ENCODE data around the gene DCST2.
"Not testable (repeated sequence)": the region's sequence is repeated elsewhere in the genome, so short reads cannot be mapped to it uniquely, and the experiment has no call there.

The DCST2 gene

GRCh38 chr1:154989195-154989860, 44.3 kb downstream of the DCST2 start:
- TF ChIP-seq MAX (IDR thresholded peaks at IDR 0.05; ENCODE audit: low read depth, low read length) (no peak), POLR2A (IDR thresholded peaks at IDR 0.05; ENCODE audit: extremely low read depth, insufficient read length) (no peak), MYC (IDR thresholded peaks at IDR 0.05; ENCODE audit: low read depth, low read length) (no peak)
- TF ChIP-seq, protein P1, sequence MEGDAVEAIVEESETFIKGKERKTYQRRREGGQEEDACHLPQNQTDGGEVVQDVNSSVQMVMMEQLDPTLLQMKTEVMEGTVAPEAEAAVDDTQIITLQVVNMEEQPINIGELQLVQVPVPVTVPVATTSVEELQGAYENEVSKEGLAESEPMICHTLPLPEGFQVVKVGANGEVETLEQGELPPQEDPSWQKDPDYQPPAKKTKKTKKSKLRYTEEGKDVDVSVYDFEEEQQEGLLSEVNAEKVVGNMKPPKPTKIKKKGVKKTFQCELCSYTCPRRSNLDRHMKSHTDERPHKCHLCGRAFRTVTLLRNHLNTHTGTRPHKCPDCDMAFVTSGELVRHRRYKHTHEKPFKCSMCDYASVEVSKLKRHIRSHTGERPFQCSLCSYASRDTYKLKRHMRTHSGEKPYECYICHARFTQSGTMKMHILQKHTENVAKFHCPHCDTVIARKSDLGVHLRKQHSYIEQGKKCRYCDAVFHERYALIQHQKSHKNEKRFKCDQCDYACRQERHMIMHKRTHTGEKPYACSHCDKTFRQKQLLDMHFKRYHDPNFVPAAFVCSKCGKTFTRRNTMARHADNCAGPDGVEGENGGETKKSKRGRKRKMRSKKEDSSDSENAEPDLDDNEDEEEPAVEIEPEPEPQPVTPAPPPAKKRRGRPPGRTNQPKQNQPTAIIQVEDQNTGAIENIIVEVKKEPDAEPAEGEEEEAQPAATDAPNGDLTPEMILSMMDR (IDR thresholded peaks at IDR 0.05; ENCODE audit: low read depth, low read length) = no peak

GRCh38 chr1:154988058-154988954, 45.3 kb downstream of the DCST2 start:
- TF ChIP-seq MYC (IDR thresholded peaks at IDR 0.05; ENCODE audit: low read depth, low read length) (no peak), MAX (IDR thresholded peaks at IDR 0.05; ENCODE audit: low read depth, low read length) (no peak), POLR2A (IDR thresholded peaks at IDR 0.05; ENCODE audit: extremely low read depth, insufficient read length) (no peak)
- TF ChIP-seq, protein P1 (IDR thresholded peaks at IDR 0.05; ENCODE audit: low read depth, low read length) = no peak
- DNase-seq (ENCODE audit: low read depth) = peak; percentile 47
- no peak overlapping the region for H3K4me3 ChIP-seq (ENCODE audit: low read depth, low read length)

More at GRCh38 chr1:154989195-154989860, 44.3 kb downstream of the DCST2 start:
- H3K4me3 ChIP-seq (ENCODE audit: low read depth, low read length) = no peak overlapping the region
- no peak for DNase-seq (ENCODE audit: low read depth)

DNA sequence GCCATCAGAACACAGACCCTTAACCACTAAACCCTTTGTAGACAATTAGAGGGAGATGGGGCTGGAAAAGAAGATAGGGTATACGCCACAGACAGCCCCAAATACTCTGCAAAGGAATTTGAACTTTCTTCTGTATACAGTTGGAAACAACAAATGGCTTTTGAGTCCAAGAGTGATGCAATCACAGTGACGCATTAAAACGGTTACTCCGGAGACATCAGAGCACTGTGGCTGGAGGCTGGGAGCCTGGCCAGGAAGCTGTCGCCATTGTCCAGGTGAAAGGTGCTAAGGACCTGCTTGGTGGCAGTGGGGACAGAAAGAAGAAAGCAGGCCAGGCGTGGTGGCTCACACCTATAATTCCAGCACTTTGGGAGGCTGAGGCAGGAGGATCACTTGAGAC, 46.3 kb downstream of the DCST2 start:
- no peak overlapping the region for H3K4me3 ChIP-seq (ENCODE audit: low read depth, low read length)
- TF ChIP-seq MYC (IDR thresholded peaks at IDR 0.05; ENCODE audit: low read depth, low read length) = no peak
- TF ChIP-seq POLR2A (IDR thresholded peaks at IDR 0.05; ENCODE audit: extremely low read depth, insufficient read length) = no peak
- no peak for TF ChIP-seq MAX (IDR thresholded peaks at IDR 0.05; ENCODE audit: low read depth, low read length)
- TF ChIP-seq, protein P1 (IDR thresholded peaks at IDR 0.05; ENCODE audit: low read depth, low read length) = no peak
- no peak for DNase-seq (ENCODE audit: low read depth)

DNA sequence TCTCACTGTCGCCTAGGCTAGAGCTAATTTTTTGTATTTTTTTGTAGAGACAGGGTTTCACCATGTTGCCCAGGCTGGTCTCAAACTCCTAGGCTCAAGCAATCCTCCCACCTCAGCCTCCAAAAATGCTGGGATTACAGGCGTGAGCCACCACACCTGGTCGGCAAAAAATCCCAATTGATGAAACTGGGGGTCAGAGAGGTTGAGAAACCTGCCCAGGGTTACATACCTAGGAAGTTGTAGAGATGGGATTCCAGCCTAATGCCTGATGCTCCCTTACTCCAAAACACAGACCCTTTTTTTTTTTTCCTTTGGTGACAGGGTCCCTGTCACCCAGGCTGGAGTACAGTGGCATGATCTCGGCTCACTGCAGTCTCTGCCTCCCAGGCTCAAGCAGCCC, 46.8 kb downstream of the DCST2 start:
- not testable (repeated sequence) for DNase-seq (ENCODE audit: low read depth); H3K4me3 ChIP-seq (ENCODE audit: low read depth, low read length)

- TF ChIP-seq POLR2A (IDR thresholded peaks at IDR 0.05; ENCODE audit: extremely low read depth, insufficient read length) = no peak
- TF ChIP-seq, protein P1 (IDR thresholded peaks at IDR 0.05; ENCODE audit: low read depth, low read length) = no peak
- TF ChIP-seq MAX (IDR thresholded peaks at IDR 0.05; ENCODE audit: low read depth, low read length) = no peak
- no peak for TF ChIP-seq MYC (IDR thresholded peaks at IDR 0.05; ENCODE audit: low read depth, low read length)
- peak overlapping the region; percentile 87 for H3K4me3 ChIP-seq (ENCODE audit: low read depth, low read length)
- DNase-seq (ENCODE audit: low read depth) = no peak
Measured at GRCh38 chr1:154983776-154984466, 49.7 kb downstream of the DCST2 start.

Data from NB4 (cell line).